ENCODE results near the gene PPP1R14B.

PPP1R14B gene

GRCh38 chr11:64202992-64203391 lies 43.8 kb downstream of the PPP1R14B start:
- no peaks in the 10 kb centered on the region for H3K9me3 ChIP-seq (ENCODE audit: severe bottlenecking)
- no peak for ATAC-seq (ENCODE audit: low read depth)
- DNase-seq (ENCODE audit: low spot score) = no peak
- H3K27me3 ChIP-seq (ENCODE audit: insufficient read depth, poor library complexity, severe bottlenecking) = no peaks in the 10 kb centered on the region
- H3K36me3 ChIP-seq (ENCODE audit: low read depth) = peaks cover 82% of the 10 kb centered on the region
- no peak for TF ChIP-seq CTCF (IDR thresholded peaks at IDR 0.05; ENCODE audit: poor library complexity, severe bottlenecking)
- H3K4me1 ChIP-seq (ENCODE audit: insufficient read depth, poor library complexity, severe bottlenecking) = no peaks in the 10 kb centered on the region
- H3K27ac ChIP-seq (ENCODE audit: poor library complexity, severe bottlenecking) = no peak overlapping the region
- no peak overlapping the region for H3K4me3 ChIP-seq (ENCODE audit: severe bottlenecking)

- ATAC-seq (ENCODE audit: low read depth) (no peak), DNase-seq (ENCODE audit: low spot score) (no peak)
- Histone ChIP-seq H3K36me3 (ENCODE audit: low read depth) (peaks cover 90% of the 10 kb centered on the region), H3K4me1 (ENCODE audit: insufficient read depth, poor library complexity, severe bottlenecking) (no peaks in the 10 kb centered on the region), H3K27me3 (ENCODE audit: insufficient read depth, poor library complexity, severe bottlenecking) (no peaks in the 10 kb centered on the region), H3K9me3 (ENCODE audit: severe bottlenecking) (no peaks in the 10 kb centered on the region), H3K4me3 (ENCODE audit: severe bottlenecking) (no peak overlapping the region), H3K27ac (ENCODE audit: poor library complexity, severe bottlenecking) (no peak overlapping the region)
- TF ChIP-seq CTCF (IDR thresholded peaks at IDR 0.05; ENCODE audit: poor library complexity, severe bottlenecking) = no peak
These were observed 45.2 kb downstream of the PPP1R14B start for GRCh38 chr11:64201543-64201942.

GRCh38 chr11:64198511-64198910 lies 48.2 kb downstream of the PPP1R14B start:
- ATAC-seq (ENCODE audit: low read depth) (no peak), DNase-seq (ENCODE audit: low spot score) (no peak)
- Histone ChIP-seq H3K27me3 (ENCODE audit: insufficient read depth, poor library complexity, severe bottlenecking) (no peaks in the 10 kb centered on the region), H3K4me3 (ENCODE audit: severe bottlenecking) (no peak overlapping the region), H3K36me3 (ENCODE audit: low read depth) (peaks cover 97% of the 10 kb centered on the region), H3K27ac (ENCODE audit: poor library complexity, severe bottlenecking) (no peak overlapping the region), H3K9me3 (ENCODE audit: severe bottlenecking) (no peaks in the 10 kb centered on the region), H3K4me1 (ENCODE audit: insufficient read depth, poor library complexity, severe bottlenecking) (no peaks in the 10 kb centered on the region)
- TF ChIP-seq CTCF (IDR thresholded peaks at IDR 0.05; ENCODE audit: poor library complexity, severe bottlenecking) = no peak

- Histone ChIP-seq H3K4me1 (ENCODE audit: insufficient read depth, poor library complexity, severe bottlenecking) (no peaks in the 10 kb centered on the region), H3K27me3 (ENCODE audit: insufficient read depth, poor library complexity, severe bottlenecking) (no peaks in the 10 kb centered on the region), H3K27ac (ENCODE audit: poor library complexity, severe bottlenecking) (no peak overlapping the region), H3K9me3 (ENCODE audit: severe bottlenecking) (no peaks in the 10 kb centered on the region), H3K36me3 (ENCODE audit: low read depth) (peaks cover 98% of the 10 kb centered on the region), H3K4me3 (ENCODE audit: severe bottlenecking) (no peak overlapping the region)
- no peak for DNase-seq (ENCODE audit: low spot score)
- ATAC-seq (ENCODE audit: low read depth) = no peak
- TF ChIP-seq CTCF (IDR thresholded peaks at IDR 0.05; ENCODE audit: poor library complexity, severe bottlenecking) = no peak
These were observed 50.1 kb downstream of the PPP1R14B start for GRCh38 chr11:64196626-64197025.
